Anterior cingulate cortex (tissue), 58 donors: Measurements from ENCODE around the gene NT5DC3.

Source experiments
- DNase-seq, 58 donors: peaks; one replicate each; lab custom pipeline; 2025; lab: John Stamatoyannopoulos, UW

Gene NT5DC3

GRCh38 chr12:103758310-103759089 lies 82.5 kb downstream of the NT5DC3 start:
- DNase-seq, result no peak

DNA sequence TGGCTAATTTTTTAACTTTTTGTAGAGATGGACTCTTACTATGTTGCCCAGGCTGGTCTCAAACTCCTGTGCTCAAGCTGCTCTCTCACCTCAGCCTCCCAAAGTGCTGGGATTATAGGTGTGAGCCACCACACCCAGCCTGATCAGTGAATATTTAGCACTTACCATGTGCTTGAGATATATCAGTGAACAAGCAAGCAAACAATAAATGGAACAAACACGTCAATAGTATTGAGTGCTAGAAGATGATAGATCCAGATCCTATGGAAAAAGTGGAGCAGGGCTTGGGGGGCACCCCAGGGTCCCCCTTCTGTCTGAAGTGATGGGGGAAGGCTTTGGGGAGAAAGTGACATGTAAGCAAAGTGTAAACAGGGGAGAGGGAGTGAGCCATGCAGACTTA lies 83.8 kb downstream of the NT5DC3 start:
- DNase-seq, result no peak

DNA sequence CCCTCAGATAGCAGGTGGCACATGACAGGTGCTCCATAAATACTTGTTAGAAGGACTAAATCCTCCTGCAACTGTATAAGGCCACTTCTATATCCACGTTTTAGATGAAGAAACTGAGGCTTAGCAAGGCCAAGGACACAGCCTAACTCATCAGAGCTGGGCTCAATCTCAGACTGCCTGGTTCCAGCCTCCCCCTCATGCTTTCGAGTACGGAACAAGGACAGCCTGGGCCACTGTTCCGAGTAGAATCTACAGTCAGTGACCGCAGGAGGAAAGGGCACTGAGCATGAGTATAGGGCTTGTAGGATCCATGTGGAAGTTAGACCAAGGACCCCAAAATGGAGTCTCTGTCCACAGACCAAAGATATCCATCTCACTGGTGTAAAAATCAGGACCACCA lies 84.6 kb downstream of the NT5DC3 start:
- no peak for DNase-seq

GRCh38 chr12:103755425-103755824 lies 85.6 kb downstream of the NT5DC3 start:
- DNase-seq, result no peak

GRCh38 chr12:103751600-103751999 lies 89.4 kb downstream of the NT5DC3 start:
- DNase-seq, result no peak

- DNase-seq, result no peak
Observed at GRCh38 chr12:103751171-103751570, 89.9 kb downstream of the NT5DC3 start.

DNA sequence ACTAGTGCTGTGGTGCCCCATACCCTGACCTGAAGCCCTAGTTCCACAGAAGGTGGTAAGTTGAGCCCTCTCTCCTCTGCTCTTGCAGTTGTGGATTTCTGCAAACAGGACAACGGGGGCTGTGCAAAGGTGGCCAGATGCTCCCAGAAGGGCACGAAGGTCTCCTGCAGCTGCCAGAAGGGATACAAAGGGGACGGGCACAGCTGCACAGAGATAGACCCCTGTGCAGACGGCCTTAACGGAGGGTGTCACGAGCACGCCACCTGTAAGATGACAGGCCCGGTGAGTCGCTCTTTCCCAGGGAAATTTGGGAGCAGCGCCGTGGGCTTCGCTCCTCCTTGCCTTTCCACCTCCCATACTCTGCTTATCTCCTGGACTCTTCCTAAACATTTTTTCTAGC lies 92.2 kb downstream of the NT5DC3 start:
- DNase-seq, result no peak

DNA sequence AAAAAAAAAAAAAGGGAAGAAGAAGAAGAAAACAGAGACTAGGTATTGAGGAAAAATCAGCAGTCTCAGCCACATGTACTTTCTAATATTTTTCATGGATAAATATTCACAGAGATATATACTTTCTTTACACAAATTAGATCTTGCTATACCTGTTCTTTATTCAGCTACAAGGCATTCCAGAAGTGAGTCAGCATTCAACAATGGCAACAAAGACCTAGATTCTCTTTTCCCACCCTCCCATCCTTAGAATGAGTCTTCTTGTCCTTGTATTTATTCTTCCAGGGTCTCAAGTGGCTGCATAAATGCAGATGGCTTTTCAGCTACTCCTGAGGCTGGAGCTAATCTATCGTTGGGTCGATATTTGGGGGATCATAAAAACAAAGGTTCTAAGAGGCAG lies 93.0 kb downstream of the NT5DC3 start:
- no peak for DNase-seq

GRCh38 chr12:103745962-103746361 lies 95.1 kb downstream of the NT5DC3 start:
- no peak for DNase-seq

DNA sequence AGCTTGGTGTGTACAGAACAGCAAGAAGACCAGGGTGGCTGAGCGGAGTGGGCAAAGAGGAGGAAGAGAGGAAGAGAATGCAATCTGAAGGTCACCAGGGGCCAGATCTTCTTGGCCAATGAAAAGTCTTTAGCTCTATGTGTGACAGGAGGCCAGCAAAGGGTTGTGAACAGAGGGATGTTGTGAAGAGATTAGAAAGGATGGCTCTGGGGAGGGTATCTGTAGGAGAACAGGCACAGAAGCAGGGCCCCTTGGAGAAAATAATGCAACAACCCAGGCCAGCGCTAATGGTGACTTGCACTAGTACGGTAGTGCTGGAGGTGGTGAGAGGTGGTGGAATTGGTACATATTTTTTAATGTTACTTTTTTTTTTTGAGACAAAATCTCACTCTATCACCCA lies 97.2 kb downstream of the NT5DC3 start:
- DNase-seq, result no peak

- DNase-seq, result no peak
Observed at GRCh38 chr12:103742349-103742932, 98.6 kb downstream of the NT5DC3 start.

DNA sequence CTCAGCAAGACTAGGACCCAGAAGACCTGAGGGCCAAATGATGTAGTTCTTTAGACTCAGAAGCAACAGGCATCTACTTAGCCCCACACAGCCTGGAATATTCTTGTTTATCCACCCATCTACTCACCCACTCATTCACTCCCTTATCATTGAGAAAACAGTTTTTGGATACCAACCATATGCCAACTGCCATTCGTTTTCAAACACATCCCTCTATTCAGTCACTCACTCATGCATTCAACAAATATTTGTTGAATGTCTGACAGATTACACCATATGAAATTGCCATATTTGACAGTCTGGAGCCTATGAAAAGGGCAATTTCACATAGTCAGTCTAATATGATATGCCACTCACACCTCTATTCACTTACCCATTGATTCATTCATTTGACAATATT lies 103.2 kb downstream of the NT5DC3 start:
- DNase-seq, result no peak

DNA sequence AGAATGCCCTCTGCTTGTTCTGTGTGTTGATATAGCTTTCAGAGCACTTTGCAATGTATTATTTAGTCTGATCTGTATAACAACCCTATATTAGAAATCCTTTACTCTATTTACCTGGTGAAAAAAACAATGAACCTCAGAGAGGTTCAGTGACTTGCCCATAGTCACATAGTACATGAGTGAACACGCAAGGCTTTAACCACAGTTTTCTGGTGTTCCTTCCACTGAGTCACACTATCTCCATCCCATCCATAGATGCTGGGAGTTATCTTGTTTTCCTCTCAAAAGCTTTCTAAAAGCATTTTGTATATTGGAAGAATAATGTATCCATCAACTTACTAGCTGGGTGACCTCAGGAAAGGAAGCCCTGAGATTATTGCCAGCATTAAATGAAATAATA lies 104.5 kb downstream of the NT5DC3 start:
- no peak for DNase-seq

DNA sequence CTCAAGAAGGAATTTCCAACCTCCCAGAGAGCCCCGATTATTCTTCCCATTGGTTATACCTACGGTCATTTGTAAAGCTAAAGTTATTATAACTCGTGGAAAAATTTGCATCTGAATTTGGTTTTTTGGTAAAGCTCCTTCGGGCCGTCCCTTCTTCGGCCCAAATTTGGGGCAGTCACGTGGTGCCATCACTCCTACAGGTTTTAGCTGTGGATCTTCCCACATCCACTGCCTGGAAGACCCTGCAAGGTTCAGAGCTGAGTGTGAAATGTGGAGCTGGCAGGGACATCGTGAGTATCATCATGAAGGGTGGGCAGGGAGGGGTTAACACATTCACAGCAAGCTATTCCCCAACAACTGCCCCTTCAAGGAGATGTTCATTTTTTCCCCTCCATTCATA lies 105.7 kb downstream of the NT5DC3 start:
- DNase-seq, result no peak

DNA sequence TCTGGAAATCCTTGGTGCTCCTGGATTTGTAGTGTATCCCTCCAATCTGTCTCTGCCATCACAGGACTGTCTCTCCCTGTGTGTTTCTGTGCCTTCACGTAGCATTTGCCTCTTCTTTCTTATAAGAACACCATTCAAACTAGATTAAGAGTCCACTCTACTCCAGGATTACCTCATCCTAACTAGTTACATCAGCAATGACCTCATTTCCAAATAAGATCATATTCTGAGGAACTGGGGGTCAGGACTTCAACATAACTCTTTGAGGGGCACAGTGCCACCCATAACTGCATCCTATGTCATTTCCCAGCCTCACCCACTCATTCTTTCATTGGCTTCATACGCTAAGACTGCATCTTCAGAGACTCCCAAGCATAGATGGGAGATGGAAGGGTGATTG lies 106.2 kb downstream of the NT5DC3 start:
- DNase-seq, result no peak

GRCh38 chr12:103731539-103731938 lies 109.5 kb downstream of the NT5DC3 start:
- no peak for DNase-seq

- DNase-seq, result no peak
Observed at GRCh38 chr12:103729499-103729898, 111.5 kb downstream of the NT5DC3 start.

DNA sequence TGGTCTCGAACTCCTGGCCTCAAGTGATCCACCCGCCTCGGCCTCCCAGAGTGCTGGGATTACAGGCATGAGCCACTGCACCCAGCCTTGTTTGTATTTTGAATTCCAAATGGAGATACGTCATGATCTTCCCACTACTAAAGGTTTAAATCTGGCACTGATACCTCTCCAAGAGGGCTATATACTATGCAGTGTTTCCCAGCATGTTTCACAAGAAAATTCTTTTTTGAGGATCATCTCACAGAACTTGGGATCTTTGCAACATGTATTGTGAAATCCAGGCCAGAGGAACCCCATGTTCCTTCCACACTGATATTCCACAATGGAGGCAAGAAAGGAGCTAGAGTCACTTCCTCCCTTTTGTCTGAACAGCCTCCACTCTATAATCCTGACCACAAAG lies 112.7 kb downstream of the NT5DC3 start:
- no peak for DNase-seq

DNA sequence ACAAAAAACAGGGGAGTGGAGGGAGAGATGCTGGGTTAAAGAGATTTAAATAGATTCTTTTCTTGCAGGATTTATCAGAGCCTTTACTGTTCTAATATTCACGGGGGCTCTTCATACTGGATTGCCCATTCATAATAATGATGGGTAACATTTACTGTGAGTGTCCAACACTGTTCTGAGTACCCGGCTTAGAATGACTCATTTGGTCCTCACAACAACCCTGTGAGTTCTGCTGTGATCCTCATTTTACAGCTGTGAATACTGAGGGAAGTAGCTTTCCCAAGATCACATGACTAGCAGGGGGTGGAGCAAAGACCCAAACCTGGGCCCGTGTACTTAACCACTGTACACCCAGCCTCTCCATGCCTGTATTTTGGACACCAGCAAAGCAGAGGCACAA lies 113.4 kb downstream of the NT5DC3 start:
- no peak for DNase-seq

- DNase-seq, result no peak
Observed at GRCh38 chr12:103725398-103725797, 115.6 kb downstream of the NT5DC3 start.
